HUES6 (cell line): ENCODE data around the gene GRID1.
"Not testable (repeated sequence)": the region's sequence is repeated elsewhere in the genome, so short reads cannot be mapped to it uniquely, and the experiment has no call there.

Source experiments
- H3K27ac ChIP-seq: 2 replicates; pipeline ENCODE4 v1.7.0; 2013; ENCODE audit warnings: low read depth, mild to moderate bottlenecking, low read length, inconsistent platforms
- H3K27me3 ChIP-seq: 2 replicates; pipeline ENCODE4 v1.6.1; 2013; ENCODE audit warnings: low read length; ENCODE audit not compliant: control insufficient read depth, insufficient read depth
- H3K36me3 ChIP-seq: 2 replicates; pipeline ENCODE4 v1.6.1; 2013; ENCODE audit warnings: low read length; ENCODE audit not compliant: control insufficient read depth, insufficient read depth
- H3K4me1 ChIP-seq: 2 replicates; pipeline ENCODE4 v1.6.1; 2013; ENCODE audit warnings: low read length; ENCODE audit not compliant: control insufficient read depth, insufficient read depth
- H3K4me3 ChIP-seq: 2 replicates; pipeline ENCODE4 v1.5.1; 2013; ENCODE audit warnings: low read depth, low read length
- H3K9ac ChIP-seq: one replicate; pipeline ENCODE4 v1.6.1; 2013; ENCODE audit warnings: mild to moderate bottlenecking, low read length
- H3K9me3 ChIP-seq: 2 replicates; pipeline ENCODE4 v1.6.1; 2013; ENCODE audit warnings: low read depth, low read length; ENCODE audit not compliant: control insufficient read depth, insufficient read depth

The GRID1 gene

DNA sequence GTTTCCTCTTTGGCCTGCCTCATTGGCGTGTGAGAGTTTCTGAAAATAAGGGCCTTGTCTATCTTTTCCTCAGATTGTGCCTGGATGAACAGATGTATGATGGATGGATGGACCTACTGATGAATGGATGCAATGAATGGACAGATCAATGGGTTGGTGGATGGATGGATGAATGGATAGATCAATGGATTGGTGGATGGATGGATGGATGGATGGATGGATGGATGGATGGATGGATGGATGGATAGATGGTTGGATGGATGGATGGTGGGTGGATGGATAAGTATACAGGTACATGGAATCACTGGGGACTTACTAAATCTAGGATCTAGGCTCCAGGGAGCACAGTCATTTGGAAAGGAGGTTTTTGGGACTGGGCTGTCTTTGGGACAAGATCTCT lies 331.9 kb downstream of the GRID1 start:
- Histone ChIP-seq H3K36me3 (no peaks in the 10 kb centered on the region), H3K4me1 (no peaks in the 10 kb centered on the region), H3K27me3 (no peaks in the 10 kb centered on the region), H3K4me3 (no peak overlapping the region), H3K9ac (no peak overlapping the region), H3K27ac (no peak overlapping the region), H3K9me3 (peaks cover 28% of the 10 kb centered on the region)

DNA sequence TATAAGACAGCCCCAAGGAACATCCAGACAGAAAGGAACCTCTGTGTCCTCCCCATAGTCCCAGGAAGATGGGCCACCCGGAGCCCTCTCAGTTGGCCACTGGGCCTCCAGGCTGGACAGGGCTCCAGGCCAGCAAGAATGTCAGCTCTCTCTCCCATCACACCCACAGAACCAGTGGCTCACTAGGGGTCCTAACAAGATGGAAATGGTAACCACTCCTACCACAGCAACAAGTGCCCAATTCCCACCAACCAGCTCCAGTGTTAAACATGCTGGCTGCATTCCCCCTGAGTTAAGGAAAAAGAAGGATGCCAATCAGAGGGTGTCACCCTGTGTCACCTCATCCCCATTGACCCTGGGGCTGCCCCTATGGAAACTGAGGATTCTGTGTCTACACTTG lies 333.0 kb downstream of the GRID1 start:
- H3K27ac ChIP-seq: no peak overlapping the region
- no peaks in the 10 kb centered on the region for H3K27me3 ChIP-seq
- H3K9ac ChIP-seq: no peak overlapping the region
- peaks cover 36% of the 10 kb centered on the region for H3K9me3 ChIP-seq
- no peaks in the 10 kb centered on the region for H3K4me1 ChIP-seq
- no peaks in the 10 kb centered on the region for H3K36me3 ChIP-seq
- H3K4me3 ChIP-seq: no peak overlapping the region

- H3K9ac ChIP-seq, H3K4me1 ChIP-seq, H3K4me3 ChIP-seq, H3K27ac ChIP-seq, H3K27me3 ChIP-seq, H3K36me3 ChIP-seq: not testable (repeated sequence)
- peaks cover 50% of the 10 kb centered on the region for H3K9me3 ChIP-seq
Observed at GRCh38 chr10:86032087-86032486, 334.5 kb downstream of the GRID1 start.

- Histone ChIP-seq H3K4me1 (no peaks in the 10 kb centered on the region), H3K27me3 (no peaks in the 10 kb centered on the region), H3K9me3 (peaks cover 53% of the 10 kb centered on the region), H3K9ac (no peak overlapping the region), H3K36me3 (no peaks in the 10 kb centered on the region), H3K4me3 (no peak overlapping the region), H3K27ac (no peak overlapping the region)
Observed at GRCh38 chr10:86030312-86030711, 336.3 kb downstream of the GRID1 start.

DNA sequence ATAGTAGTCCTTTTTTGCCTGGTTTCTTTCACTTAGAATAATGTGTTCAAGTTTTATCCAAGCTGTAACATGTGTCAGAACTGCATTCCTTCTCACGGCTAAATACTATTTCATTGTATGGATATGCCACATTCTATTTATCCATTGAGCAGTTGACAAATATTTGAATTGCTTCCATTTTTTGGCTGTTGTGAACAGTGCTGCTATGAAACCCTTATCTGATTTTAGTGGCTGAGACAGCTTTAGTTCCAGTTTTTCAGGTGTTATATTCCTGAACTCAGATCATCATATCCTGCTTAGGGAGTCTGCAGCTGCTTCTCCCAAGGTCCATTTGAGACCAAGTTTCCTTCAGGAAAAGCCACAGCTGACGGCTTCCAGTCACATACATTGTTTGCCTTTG lies 339.2 kb downstream of the GRID1 start:
- peaks cover 5% of the 10 kb centered on the region; the same call in 1 of the 2 replicates for H3K4me1 ChIP-seq
- no peak overlapping the region for H3K9ac ChIP-seq
- peaks cover 46% of the 10 kb centered on the region for H3K9me3 ChIP-seq
- H3K4me3 ChIP-seq: no peak overlapping the region
- H3K27ac ChIP-seq: no peak overlapping the region
- H3K36me3 ChIP-seq: no peaks in the 10 kb centered on the region
- no peaks in the 10 kb centered on the region for H3K27me3 ChIP-seq

DNA sequence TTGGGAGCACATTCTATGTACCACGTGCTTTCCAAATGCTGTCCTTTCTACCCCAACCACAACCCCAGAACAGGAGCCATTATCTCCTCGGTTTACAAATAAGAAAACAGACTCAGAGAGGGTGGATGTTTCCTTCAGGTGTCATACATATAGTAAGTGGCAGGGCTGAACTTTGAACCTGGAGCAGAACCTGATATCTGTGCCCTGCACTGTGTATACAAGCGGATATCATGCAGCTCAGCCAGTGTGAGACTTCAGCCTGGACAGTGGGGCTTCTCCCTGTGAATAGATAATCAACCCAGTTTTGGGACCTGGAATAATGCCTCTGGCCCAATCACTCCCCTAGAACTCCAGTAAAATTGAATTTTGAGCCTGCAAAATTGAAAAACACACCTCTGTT lies 341.1 kb downstream of the GRID1 start:
- H3K36me3 ChIP-seq: no peaks in the 10 kb centered on the region
- H3K4me3 ChIP-seq: no peak overlapping the region
- no peaks in the 10 kb centered on the region for H3K27me3 ChIP-seq
- H3K4me1 ChIP-seq: peaks cover 5% of the 10 kb centered on the region; the same call in 1 of the 2 replicates
- H3K9ac ChIP-seq: no peak overlapping the region
- no peak overlapping the region for H3K27ac ChIP-seq
- H3K9me3 ChIP-seq: peaks cover 32% of the 10 kb centered on the region

- no peaks in the 10 kb centered on the region for H3K36me3 ChIP-seq
- H3K9me3 ChIP-seq: peaks cover 24% of the 10 kb centered on the region; the same call in 1 of the 2 replicates
- H3K4me3 ChIP-seq: no peak overlapping the region
- peaks cover 5% of the 10 kb centered on the region; the same call in 1 of the 2 replicates for H3K4me1 ChIP-seq
- H3K27me3 ChIP-seq: no peaks in the 10 kb centered on the region
- H3K9ac ChIP-seq: no peak overlapping the region
- no peak overlapping the region for H3K27ac ChIP-seq
Observed at GRCh38 chr10:86024281-86025041, 342.1 kb downstream of the GRID1 start.

DNA sequence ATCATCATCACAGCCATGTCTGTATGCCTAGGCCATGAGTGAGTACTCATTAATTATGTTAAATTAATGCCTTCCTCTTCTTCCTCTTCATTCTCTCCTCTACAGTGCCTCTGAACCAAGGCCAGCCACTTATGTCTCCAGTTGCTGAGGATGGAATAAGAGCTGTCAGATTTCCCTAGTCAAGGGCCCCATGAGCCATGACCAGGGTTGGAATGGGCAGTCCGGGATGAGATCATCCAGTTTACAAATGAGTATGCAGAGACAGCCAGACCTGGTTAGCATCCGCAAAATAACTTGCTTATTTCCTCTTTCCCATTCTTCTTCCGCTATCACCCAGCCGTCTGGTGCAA lies 342.7 kb downstream of the GRID1 start:
- Histone ChIP-seq H3K36me3 (no peaks in the 10 kb centered on the region), H3K27ac (no peak overlapping the region), H3K4me3 (no peak overlapping the region), H3K4me1 (peaks cover 5% of the 10 kb centered on the region; the same call in 1 of the 2 replicates), H3K27me3 (no peaks in the 10 kb centered on the region), H3K9me3 (peaks cover 19% of the 10 kb centered on the region; the same call in 1 of the 2 replicates), H3K9ac (no peak overlapping the region)

- Histone ChIP-seq H3K9me3 (peaks cover 14% of the 10 kb centered on the region; the same call in 1 of the 2 replicates), H3K9ac (no peak overlapping the region), H3K4me1 (peaks cover 5% of the 10 kb centered on the region; the same call in 1 of the 2 replicates), H3K27ac (no peak overlapping the region), H3K27me3 (no peaks in the 10 kb centered on the region), H3K4me3 (no peak overlapping the region), H3K36me3 (no peaks in the 10 kb centered on the region)
Observed at GRCh38 chr10:86023336-86023735, 343.3 kb downstream of the GRID1 start.

GRCh38 chr10:86022906-86023305 lies 343.7 kb downstream of the GRID1 start:
- Histone ChIP-seq H3K9me3 (peaks cover 10% of the 10 kb centered on the region; the same call in 1 of the 2 replicates), H3K36me3 (no peaks in the 10 kb centered on the region), H3K27ac (no peak overlapping the region), H3K4me1 (peaks cover 5% of the 10 kb centered on the region; the same call in 1 of the 2 replicates), H3K9ac (no peak overlapping the region), H3K4me3 (no peak overlapping the region), H3K27me3 (no peaks in the 10 kb centered on the region)

- no peak overlapping the region for H3K27ac ChIP-seq
- H3K4me1 ChIP-seq: peaks cover 5% of the 10 kb centered on the region; the same call in 1 of the 2 replicates
- no peak overlapping the region for H3K4me3 ChIP-seq
- no peaks in the 10 kb centered on the region for H3K9me3 ChIP-seq
- H3K9ac ChIP-seq: no peak overlapping the region
- H3K36me3 ChIP-seq: no peaks in the 10 kb centered on the region
- H3K27me3 ChIP-seq: no peaks in the 10 kb centered on the region
Observed at GRCh38 chr10:86020134-86020533, 346.5 kb downstream of the GRID1 start.
